Measurements from ENCODE around the gene AEBP2.
A peak's percentile ranks its signal among the peaks of the same experiment; 100 is the strongest.

Gene AEBP2

GRCh38 chr12:19449814-19450213 lies 10.5 kb downstream of the AEBP2 start:
- H3K4me3 ChIP-seq = no peak overlapping the region
- no peak for TF ChIP-seq CTCF (IDR thresholded peaks at IDR 0.05)
- H3K27ac ChIP-seq = peak overlapping the region; percentile 64 to 69
- no peak for DNase-seq (ENCODE audit: low spot score)

- no peak for DNase-seq (ENCODE audit: low spot score)
- TF ChIP-seq CTCF (IDR thresholded peaks at IDR 0.05) = no peak
- Histone ChIP-seq H3K4me3 (no peak overlapping the region), H3K27ac (peak overlapping the region; percentile 64 to 69)
Measured at GRCh38 chr12:19450362-19450761, 11.1 kb downstream of the AEBP2 start.

- peak overlapping the region; percentile 27 for H3K4me3 ChIP-seq
- DNase-seq (ENCODE audit: low spot score) = no peak
- H3K27ac ChIP-seq = peak overlapping the region; percentile 64 to 79
- no peak for TF ChIP-seq CTCF (IDR thresholded peaks at IDR 0.05)
Measured at GRCh38 chr12:19451196-19451595, 11.9 kb downstream of the AEBP2 start.

GRCh38 chr12:19453961-19454360 lies 14.7 kb downstream of the AEBP2 start:
- DNase-seq (ENCODE audit: low spot score) = no peak
- Histone ChIP-seq H3K4me3 (no peak overlapping the region), H3K27ac (peak overlapping the region in 1 of 2 donors; percentile 42)
- no peak for TF ChIP-seq CTCF (IDR thresholded peaks at IDR 0.05)

- no peak overlapping the region for H3K4me3 ChIP-seq
- H3K27ac ChIP-seq = no peak overlapping the region
- no peak for DNase-seq (ENCODE audit: low spot score)
- TF ChIP-seq CTCF (IDR thresholded peaks at IDR 0.05) = no peak
Measured at GRCh38 chr12:19454837-19455236, 15.5 kb downstream of the AEBP2 start.

- no peak for DNase-seq (ENCODE audit: low spot score)
- no peak overlapping the region for H3K27ac ChIP-seq
- no peak overlapping the region for H3K4me3 ChIP-seq
- TF ChIP-seq CTCF (IDR thresholded peaks at IDR 0.05) = no peak
Measured at GRCh38 chr12:19456176-19456575, 16.9 kb downstream of the AEBP2 start.

GRCh38 chr12:19457561-19457960 lies 18.3 kb downstream of the AEBP2 start:
- no peak for TF ChIP-seq CTCF (IDR thresholded peaks at IDR 0.05)
- no peak for DNase-seq (ENCODE audit: low spot score)

More at GRCh38 chr12:19457561-19457960, 18.3 kb downstream of the AEBP2 start:
- no peak overlapping the region for H3K27ac ChIP-seq
- H3K4me3 ChIP-seq = no peak overlapping the region
